Stimulated activated CD8-positive, alpha-beta memory T cell treated with anti-CD3 and anti-CD28 coated beads, Interleukin-4, amount 100 ng/mL, for 24 hours (primary cell): ENCODE data around the gene ABHD18.
"Not testable (repeated sequence)": the region's sequence is repeated elsewhere in the genome, so short reads cannot be mapped to it uniquely, and the experiment has no call there.

ENCODE experiments used
- DNase-seq: peaks from one replicate; pipeline ENCODE4 v3.0.0-alpha.2; 2020; ENCODE audit warnings: low read depth

ABHD18 gene

DNA sequence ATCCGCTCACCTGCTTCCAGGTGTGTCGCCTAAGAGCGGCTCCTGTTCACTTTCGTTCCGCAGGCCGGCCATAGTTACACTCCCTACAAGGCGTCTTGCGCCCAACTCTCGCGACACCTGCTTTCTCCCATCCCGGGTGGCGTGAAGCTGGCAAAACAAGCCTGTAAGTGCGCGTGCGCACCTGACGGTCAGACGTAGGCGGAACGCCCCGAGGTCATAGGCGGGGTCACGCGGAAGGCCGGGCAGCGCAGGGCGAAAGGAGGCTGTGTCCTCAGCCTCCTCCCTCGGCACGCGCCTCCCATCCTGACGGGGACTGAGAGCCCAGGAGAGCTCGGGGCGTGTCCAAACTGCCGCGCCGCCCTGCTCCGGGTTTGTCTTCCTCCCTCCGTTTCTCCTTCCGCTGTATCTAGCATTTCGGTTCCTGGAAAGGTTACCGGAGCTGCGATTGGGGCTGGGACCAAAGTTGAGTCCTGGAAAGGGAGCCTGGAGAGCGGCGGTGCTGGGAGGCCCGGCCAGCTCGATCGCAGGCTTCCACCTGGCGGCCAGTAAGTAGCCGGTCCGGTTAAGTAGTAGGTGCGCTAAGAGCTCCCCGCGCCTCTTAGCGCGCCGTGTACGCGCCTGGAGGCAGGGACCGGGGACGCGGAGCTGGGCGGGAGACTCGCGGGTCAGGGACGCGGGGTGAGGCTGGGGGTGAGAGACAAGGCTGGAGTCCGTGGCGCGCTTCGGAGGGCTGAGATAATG, at the start of gene ABHD18, which contains the start of gene MFSD8:
TSS of gene ABHD18 (plus strand) at position 345 of the 741 bp plus-strand sequence. CDS start 17,550 bp downstream, outside the sequence.
TSS of gene MFSD8 (minus strand) at position 112 of the 741 bp plus-strand sequence. CDS start at position 72, 40 bp downstream.
- peak; percentile 98 for DNase-seq

GRCh38 chr4:127916512-127916911, 48.7 kb upstream of the ABHD18 start:
- no peak for DNase-seq

DNA sequence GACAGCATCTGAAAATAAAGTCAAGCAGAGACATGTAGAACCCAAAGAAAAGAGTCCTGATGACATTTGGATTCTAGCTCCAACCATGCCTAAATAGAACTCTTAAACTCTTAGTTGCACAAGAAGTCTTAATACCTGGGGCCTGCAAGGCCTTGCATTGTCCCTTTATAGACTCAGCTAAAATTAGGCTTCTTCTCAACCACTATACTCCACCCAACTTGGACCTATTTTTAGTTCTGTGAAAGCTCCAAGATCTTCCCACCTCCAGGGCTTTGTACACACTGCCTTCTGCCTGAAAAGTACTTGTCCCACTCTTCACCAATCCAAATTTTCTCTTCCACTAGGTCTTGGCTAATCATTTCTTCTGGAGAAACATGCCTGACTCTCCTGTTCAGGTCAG, 48.1 kb upstream of the ABHD18 start:
- no peak for DNase-seq

- no peak for DNase-seq
These were observed 44.7 kb upstream of the ABHD18 start for GRCh38 chr4:127920521-127920920.

DNA sequence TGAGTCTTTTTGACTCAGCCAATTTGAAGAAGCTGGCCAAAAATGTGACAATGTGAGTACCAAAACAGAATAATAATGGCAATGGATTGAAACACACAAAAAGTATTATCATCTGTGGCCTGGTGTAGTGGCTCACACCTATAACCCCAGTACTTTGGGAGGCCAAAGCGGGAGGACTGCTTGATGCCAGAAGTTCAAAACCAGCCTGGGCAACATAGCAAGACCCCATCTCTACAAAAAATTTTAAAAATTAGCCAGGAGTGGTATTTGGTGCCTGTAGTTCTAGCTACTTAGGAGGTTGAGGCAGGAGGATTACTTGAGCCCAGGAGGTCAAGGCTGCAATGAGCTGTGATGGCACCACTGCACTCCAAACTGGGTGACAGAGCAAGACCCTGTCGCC, 43.0 kb upstream of the ABHD18 start:
- DNase-seq, result no peak

GRCh38 chr4:127925720-127926119, 39.5 kb upstream of the ABHD18 start:
- DNase-seq, result not testable (repeated sequence)

DNA sequence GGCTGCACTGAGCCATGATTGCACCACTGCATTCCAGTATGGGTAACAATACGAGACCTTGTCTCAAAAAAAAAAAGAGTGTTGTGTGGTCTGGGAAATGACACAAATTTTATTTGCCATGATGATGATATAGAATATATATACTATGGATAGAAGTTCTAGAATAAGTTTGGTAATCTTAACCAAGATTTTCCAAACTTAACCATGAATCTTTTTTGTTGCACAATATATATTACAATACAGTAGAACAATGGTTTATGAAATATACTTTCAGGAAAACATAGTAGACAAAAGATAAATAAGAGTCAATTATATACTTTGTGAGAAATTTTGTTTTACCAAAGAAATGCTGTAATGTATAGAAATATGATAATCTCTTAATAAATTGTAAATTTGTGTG, 35.0 kb upstream of the ABHD18 start:
- DNase-seq, result no peak

DNA sequence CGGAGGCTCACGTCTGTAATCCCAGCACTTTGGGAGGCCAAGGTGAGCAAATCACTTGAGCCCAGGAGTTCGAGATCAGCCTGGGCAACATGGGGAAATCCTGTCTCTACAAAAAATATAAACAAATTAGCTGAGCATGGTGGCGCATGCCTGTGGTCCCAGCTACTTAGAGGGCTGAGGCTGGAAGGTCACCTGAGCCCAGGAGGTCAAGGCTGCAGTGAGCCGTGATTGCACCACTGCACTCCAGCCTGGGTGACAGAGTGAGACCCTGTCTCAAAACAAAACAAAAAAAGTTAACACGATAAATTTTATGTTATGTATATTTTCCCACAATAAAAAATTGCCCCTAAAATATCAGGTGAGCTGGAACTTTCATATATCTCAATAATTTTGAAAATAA, 33.4 kb upstream of the ABHD18 start:
- not testable (repeated sequence) for DNase-seq

- DNase-seq, result no peak
These were observed 28.2 kb upstream of the ABHD18 start for GRCh38 chr4:127936974-127937373.

DNA sequence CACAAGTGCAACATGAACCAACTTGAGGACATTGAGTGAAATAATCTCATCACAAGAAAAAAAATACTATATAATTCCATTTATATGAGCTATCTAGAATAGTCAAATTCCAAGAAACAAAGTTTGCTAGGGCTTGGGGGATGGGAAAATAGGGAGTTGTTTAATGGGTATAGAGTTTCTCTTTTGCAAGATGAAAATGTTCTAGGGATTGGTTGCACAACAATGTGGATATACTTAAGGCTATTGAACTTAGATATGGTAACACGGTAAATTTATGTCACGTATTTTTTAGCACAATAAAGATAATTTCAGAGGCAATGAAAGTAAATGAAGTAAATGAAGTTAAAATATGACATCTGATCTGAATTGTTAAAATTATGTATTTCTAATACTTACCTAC, 8.1 kb upstream of the ABHD18 start:
- DNase-seq, result no peak

DNA sequence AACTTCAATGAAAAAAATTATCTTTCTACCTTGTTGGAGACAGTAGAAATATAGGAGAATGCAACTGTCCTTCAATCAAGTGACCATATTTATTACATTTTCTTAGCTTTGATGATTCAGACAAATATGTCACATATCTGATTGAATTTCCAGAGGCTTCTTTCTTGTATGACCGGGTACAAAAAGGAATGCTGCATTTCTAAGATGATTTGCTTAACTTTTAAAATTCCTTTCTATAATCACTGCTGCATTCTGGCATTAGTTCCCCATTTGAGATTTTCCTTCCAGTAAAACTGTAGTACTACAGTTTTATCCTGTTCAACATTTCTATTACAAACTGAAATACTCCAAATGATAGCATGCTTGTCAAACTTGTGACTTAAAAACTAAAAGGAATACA, 5.4 kb upstream of the ABHD18 start:
- no peak for DNase-seq

GRCh38 chr4:127963633-127964398, 1.4 kb upstream of the ABHD18 start:
- DNase-seq, result not testable (repeated sequence)

DNA sequence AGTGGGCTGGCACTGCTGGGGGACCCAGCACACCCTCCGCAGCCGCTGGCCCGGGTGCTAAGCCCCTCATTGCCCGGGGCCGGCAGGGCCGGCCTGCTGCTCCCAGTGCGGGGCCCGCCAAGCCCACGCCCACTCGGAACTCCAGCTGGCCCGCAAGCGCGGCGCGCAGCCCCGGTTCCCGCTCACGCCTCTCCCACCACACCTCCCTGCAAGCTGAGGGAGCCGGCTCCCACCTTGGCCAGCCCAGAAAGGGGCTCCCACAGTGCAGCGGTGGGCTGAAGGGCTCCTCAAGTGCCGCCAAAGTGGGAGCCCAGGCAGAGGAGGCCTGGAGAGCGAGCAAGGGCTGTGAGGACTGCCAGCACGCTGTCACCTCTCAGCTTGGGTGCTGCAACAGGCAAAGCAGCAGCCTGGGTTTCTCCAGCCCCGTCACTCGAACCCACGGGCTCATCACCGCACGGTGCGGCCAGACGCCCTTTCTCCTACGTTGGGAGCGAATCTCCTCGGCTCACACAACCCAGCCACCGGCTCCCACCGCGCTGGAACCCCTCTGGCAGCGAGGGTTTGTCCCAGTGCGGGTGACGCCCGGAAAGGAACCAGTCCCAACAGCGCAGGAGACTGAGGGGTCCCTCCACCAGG, 662 bp upstream of the ABHD18 start:
- DNase-seq, result peak; percentile 11

DNA sequence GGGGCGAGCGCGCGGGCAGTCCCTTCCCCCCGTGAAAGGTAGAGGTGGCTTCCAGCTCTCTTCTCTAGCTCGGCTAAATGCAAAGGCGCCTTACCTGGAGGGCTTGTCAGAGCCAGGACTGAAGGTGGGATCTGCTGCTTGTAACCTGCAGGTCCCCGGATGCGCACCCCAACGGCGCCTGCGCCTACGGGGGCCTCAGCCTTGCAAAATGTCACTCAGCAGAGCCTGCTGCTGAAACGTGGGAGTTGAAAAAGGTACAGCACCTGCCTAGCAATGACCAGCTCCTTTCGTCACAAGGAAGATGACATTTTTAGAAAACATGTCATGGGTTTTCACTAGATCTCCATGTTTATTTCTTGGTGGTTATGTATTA, 583 bp downstream of the ABHD18 start:
- DNase-seq, result peak; percentile 61

GRCh38 chr4:127967141-127967775, 2.1 kb downstream of the ABHD18 start:
- DNase-seq, result no peak

DNA sequence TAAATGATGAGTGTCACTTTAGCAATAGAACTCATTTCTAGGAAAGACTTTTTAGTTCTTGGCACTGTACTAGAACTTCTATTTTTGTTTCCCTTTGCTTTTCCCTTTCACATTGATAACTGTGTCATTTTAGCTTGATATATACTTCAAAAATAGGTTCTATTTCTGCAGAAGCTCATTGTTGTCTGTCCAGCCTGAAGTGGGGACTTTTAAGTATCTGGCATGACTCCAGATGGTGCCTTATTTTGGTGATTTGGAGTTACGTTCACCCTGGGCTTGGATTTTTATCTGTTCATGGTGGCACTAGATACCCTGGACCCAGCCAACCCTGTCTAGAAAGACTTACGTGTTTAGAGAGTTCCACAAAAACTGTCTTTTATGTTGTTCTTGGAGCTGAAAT, 3.4 kb downstream of the ABHD18 start:
- no peak for DNase-seq

DNA sequence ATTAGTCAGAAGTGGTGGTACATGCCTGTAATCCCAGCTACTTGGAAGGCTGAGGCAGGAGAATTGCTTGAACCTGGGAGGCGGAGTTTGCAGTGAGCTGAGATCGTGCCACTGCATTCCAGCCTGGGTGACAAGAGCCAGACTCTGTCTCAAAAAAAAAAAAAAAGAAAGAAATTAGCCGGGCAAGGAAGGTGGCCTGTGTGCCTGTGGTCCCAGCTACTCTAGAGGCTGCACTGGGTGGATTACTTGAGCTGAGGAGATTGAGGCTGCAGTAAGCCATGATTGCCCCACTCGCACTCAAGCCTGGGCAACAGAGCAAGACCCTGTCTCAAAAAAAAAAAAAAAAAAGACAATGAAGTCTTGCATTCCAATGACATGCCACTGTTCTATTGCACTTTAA, 5.7 kb downstream of the ABHD18 start:
- DNase-seq, result not testable (repeated sequence)

GRCh38 chr4:127975121-127975770, 10.0 kb downstream of the ABHD18 start:
- no peak for DNase-seq

DNA sequence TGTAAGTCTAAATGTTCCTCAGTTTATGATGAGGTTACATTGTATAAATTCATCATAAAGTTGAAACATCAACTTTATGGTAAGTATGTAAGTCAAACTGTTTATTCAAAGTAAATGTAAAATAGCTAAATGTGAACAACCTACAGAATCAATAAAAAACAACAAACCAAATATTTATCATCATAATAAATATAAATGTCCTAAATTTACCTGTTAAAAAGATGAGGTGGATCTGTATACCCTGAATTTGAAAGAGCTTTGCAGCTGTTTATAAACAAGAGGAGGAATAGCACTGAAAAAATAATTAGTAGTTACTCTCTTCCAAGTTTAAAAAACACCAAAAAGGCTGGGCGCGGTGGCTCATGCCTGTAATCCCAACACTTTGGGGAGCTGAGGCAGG, 13.7 kb downstream of the ABHD18 start:
- DNase-seq, result no peak

DNA sequence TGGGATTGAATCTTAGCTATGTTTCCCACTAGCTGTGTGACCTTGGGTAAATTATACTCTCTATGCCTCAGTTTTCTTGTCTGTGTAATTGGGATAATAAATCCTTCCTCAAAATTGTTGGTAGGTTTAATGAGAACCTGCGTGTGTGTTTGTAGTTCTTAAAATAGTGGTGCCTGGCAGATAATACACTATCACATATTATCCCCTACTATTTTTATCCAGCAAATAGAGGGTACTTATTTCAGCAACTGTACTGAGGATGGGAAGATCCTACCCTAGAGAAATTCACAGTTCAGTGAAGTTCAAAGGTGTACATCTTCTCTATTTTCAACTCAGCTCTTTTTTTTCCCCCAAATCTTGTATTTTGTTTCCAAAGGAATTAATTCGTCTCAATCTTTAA, 17.2 kb downstream of the ABHD18 start:
- no peak for DNase-seq

- DNase-seq, result no peak
These were observed 20.8 kb downstream of the ABHD18 start for GRCh38 chr4:127985989-127986388.

GRCh38 chr4:127988638-127989037, 23.4 kb downstream of the ABHD18 start:
- no peak for DNase-seq
